Endometrial microvascular endothelial cells (primary cell): ENCODE measurements around the gene PRCD. TPM values are rescaled to one million over a fixed set of nuclear protein-coding genes. Genes with fewer than 3 reads are reported as not detected.

Experiments used
- in situ Hi-C: cut with HindIII; loops from 2 replicates; pipeline ENCODE4 v1.10.0; 2017; ENCODE audit warnings: low sequenced_read_pairs, low pct_unique_long_range_greater_than_20kb; ENCODE audit errors: inconsistent ontology term
- total RNA-seq: library from RNA; depleted of rRNA; stranded (reverse); fragments of >200 nt; gene quantifications from one replicate; pipeline ENCODE4 v1.2.3, GENCODE V29; 2015; ENCODE audit errors: inconsistent ontology term

Gene PRCD
- total RNA-seq, result not detected

- in situ Hi-C loops, result no loop called here
Measured at GRCh38 chr17:76539631-76540271, at the start of gene PRCD. TSS of gene PRCD (plus strand) at chr17:76540044. CDS start at chr17:76540142, 98 bp downstream.

GRCh38 chr17:76490112-76490710, 49.6 kb upstream of the PRCD start:
- in situ Hi-C loops, result no loop called here

- in situ Hi-C loops, result no loop called here
Measured at GRCh38 chr17:76491271-76492122, 48.3 kb upstream of the PRCD start.

GRCh38 chr17:76492123-76492988, 47.5 kb upstream of the PRCD start:
- in situ Hi-C loops, result no loop called here

GRCh38 chr17:76492989-76493501, 46.8 kb upstream of the PRCD start:
- in situ Hi-C loops, result no loop called here

GRCh38 chr17:76493505-76494167, 46.2 kb upstream of the PRCD start:
- in situ Hi-C loops, result no loop called here

- in situ Hi-C loops, result no loop called here
Measured at GRCh38 chr17:76495663-76496400, 44.0 kb upstream of the PRCD start.

- in situ Hi-C loops, result no loop called here
Measured at GRCh38 chr17:76496464-76496863, 43.4 kb upstream of the PRCD start.

- in situ Hi-C loops, result no loop called here
Measured at GRCh38 chr17:76497699-76497978, 42.2 kb upstream of the PRCD start.

- in situ Hi-C loops, result no loop called here
Measured at GRCh38 chr17:76497979-76498875, 41.6 kb upstream of the PRCD start.

- in situ Hi-C loops, result no loop called here
Measured at GRCh38 chr17:76498876-76499251, 41.0 kb upstream of the PRCD start.

- in situ Hi-C loops, result no loop called here
Measured at GRCh38 chr17:76499267-76499667, 40.6 kb upstream of the PRCD start.

- in situ Hi-C loops, result no loop called here
Measured at GRCh38 chr17:76500074-76500746, 39.6 kb upstream of the PRCD start.

- in situ Hi-C loops, result no loop called here
Measured at GRCh38 chr17:76500747-76501017, 39.2 kb upstream of the PRCD start.

- in situ Hi-C loops, result no loop called here
Measured at GRCh38 chr17:76501018-76501826, 38.6 kb upstream of the PRCD start, which contains the start of gene RHBDF2. TSS of gene RHBDF2 (minus strand) at chr17:76501423. CDS start at chr17:76481524, 19,899 bp downstream.

GRCh38 chr17:76501827-76502307, 38.0 kb upstream of the PRCD start:
- in situ Hi-C loops, result no loop called here
